Panc1 (cell line): ENCODE measurements around the gene IL2RA. TPM values are rescaled to one million over a fixed set of nuclear protein-coding genes. Genes with fewer than 3 reads are reported as not detected.

ENCODE experiments used
- ATAC-seq: fragments of 200-7000 bp; cut with Tn5 transposase; 2 replicates; pipeline ENCODE4 v1.9.1; 2020; ENCODE audit warnings: mild to moderate bottlenecking, moderate library complexity
- BruUV-seq: library from RNA; stranded (reverse); fragments of 400-500 nt; replicated peaks from 2 replicates; lab custom pipeline; 2021; lab: Mats Ljungman, UMichigan
- CTCF ChIA-PET: fragments of 300-600 bp; sonication (Branson Sonifier 250); formaldehyde crosslinking; loops from one replicate; lab custom pipeline; 2022; ENCODE audit warnings: antibody characterized with exemption; lab: Charles Lee
- POLR2A ChIA-PET: fragments of 300-600 bp; sonication (Branson Sonifier 250); formaldehyde crosslinking; loops from one replicate; lab custom pipeline; 2022; ENCODE audit warnings: antibody characterized with exemption; lab: Charles Lee
- DNase-seq: peaks from one replicate; pipeline ENCODE4 v3.0.0-alpha.2; 2010; ENCODE audit warnings: low read depth, low spot score
- H3K27ac ChIP-seq: 2 replicates; pipeline ENCODE4 v1.5.1; 2011; ENCODE audit warnings: mild to moderate bottlenecking, low read length, inconsistent platforms
- H3K27me3 ChIP-seq: fragments of 200-500 bp; sonication (Bioruptor generic); 2 replicates; pipeline ENCODE4 v1.6.0; 2014; ENCODE audit warnings: low read length, inconsistent platforms; ENCODE audit not compliant: control insufficient read depth, insufficient read depth
- H3K36me3 ChIP-seq: fragments of 200-500 bp; sonication (Bioruptor generic); 2 replicates; pipeline ENCODE4 v1.5.1; 2014; ENCODE audit warnings: inconsistent platforms, mild to moderate bottlenecking, low read length, moderate library complexity; ENCODE audit not compliant: control insufficient read depth, insufficient read depth
- H3K4me1 ChIP-seq: 2 replicates; pipeline ENCODE4 v1.5.1; 2011; ENCODE audit warnings: inconsistent platforms, mild to moderate bottlenecking, low read length, moderate library complexity; ENCODE audit not compliant: control insufficient read depth, insufficient read depth
- H3K4me3 ChIP-seq, 2 experiments: 2 replicates each; pipeline ENCODE4 v1.5.1; 2011 to 2012; ENCODE audit warnings: low read depth in 2 of 2, low read length in 2 of 2, mild to moderate bottlenecking in 2 of 2, inconsistent platforms in 1 of 2, moderate library complexity in 1 of 2
- H3K9me3 ChIP-seq: fragments of 200-500 bp; sonication (Bioruptor generic); 2 replicates; pipeline ENCODE4 v1.5.1; 2014; ENCODE audit warnings: low read depth, mild to moderate bottlenecking, inconsistent platforms, low read length, moderate library complexity; ENCODE audit not compliant: control insufficient read depth, insufficient read depth
- CTCF ChIP-seq: fragments of 450-650 bp; IDR thresholded peaks from 2 replicates; pipeline ENCODE4 v1.5.1; 2017; ENCODE audit warnings: mild to moderate bottlenecking
- POLR2AphosphoS5 ChIP-seq: IDR thresholded peaks from 2 replicates; pipeline ENCODE4 v1.6.1; 2012; ENCODE audit warnings: mild to moderate bottlenecking, low read depth, low read length, moderate library complexity
- SIN3A ChIP-seq: IDR thresholded peaks from 2 replicates; pipeline ENCODE4 v1.6.1; 2012; ENCODE audit warnings: low read depth, mild to moderate bottlenecking, low read length, moderate library complexity, borderline replicate concordance; ENCODE audit not compliant: insufficient read depth
- TCF7L2 ChIP-seq: IDR thresholded peaks from 2 replicates; pipeline ENCODE4 v1.6.1; 2011; ENCODE audit warnings: mild to moderate bottlenecking, low read depth, low read length, inconsistent platforms
- in situ Hi-C: cut with HindIII; loops from 2 replicates; pipeline ENCODE4 v1.10.0; 2016; ENCODE audit warnings: low sequenced_read_pairs, low pct_unique_long_range_greater_than_20kb
- intact Hi-C: fragments of 100-400 bp; cut with micrococcal nuclease; formaldehyde crosslinking; loops from one replicate; pipeline ENCODE4 v1.10.0; 2022; ENCODE audit not compliant: unreplicated experiment
- total RNA-seq: library from RNA; stranded (reverse); gene quantifications from one replicate; pipeline ENCODE4 v1.2.1, GENCODE V29; 2021; ENCODE audit not compliant: unreplicated experiment
- TF ChIP-seq, protein P1 (sequence below), 2 experiments: IDR thresholded peaks; 2 replicates each; pipeline ENCODE4 v1.6.1; 2011 to 2012; ENCODE audit warnings: low read depth in 2 of 2, control low read depth in 1 of 2, low read length in 1 of 2, mild to moderate bottlenecking in 1 of 2, moderate library complexity in 1 of 2; ENCODE audit not compliant: insufficient read depth in 1 of 2

The IL2RA gene
- total RNA-seq, 1 experiment from 2014 or later = 0.33 TPM

GRCh38 chr10:6064119-6064518 lies 2.0 kb upstream of the IL2RA start:
- ChIA-PET POLR2A (no interaction called here), CTCF (no interaction called here)
- DNase-seq (no peak), ATAC-seq (no peak)
- no TSS peak for BruUV-seq
- Histone ChIP-seq H3K27ac (no peak overlapping the region), H3K9me3 (no peaks in the 10 kb centered on the region), H3K36me3 (no peaks in the 10 kb centered on the region), H3K27me3 (no peaks in the 10 kb centered on the region; the same call in 1 of the 2 replicates), H3K4me1 (no peaks in the 10 kb centered on the region), H3K4me3 (no peak overlapping the region)
- in situ Hi-C loops (no loop called here), intact Hi-C loops (no loop called here)
- TF ChIP-seq TCF7L2 (no peak), POLR2AphosphoS5 (no peak), SIN3A (no peak), CTCF (no peak)
- TF ChIP-seq, protein P1, sequence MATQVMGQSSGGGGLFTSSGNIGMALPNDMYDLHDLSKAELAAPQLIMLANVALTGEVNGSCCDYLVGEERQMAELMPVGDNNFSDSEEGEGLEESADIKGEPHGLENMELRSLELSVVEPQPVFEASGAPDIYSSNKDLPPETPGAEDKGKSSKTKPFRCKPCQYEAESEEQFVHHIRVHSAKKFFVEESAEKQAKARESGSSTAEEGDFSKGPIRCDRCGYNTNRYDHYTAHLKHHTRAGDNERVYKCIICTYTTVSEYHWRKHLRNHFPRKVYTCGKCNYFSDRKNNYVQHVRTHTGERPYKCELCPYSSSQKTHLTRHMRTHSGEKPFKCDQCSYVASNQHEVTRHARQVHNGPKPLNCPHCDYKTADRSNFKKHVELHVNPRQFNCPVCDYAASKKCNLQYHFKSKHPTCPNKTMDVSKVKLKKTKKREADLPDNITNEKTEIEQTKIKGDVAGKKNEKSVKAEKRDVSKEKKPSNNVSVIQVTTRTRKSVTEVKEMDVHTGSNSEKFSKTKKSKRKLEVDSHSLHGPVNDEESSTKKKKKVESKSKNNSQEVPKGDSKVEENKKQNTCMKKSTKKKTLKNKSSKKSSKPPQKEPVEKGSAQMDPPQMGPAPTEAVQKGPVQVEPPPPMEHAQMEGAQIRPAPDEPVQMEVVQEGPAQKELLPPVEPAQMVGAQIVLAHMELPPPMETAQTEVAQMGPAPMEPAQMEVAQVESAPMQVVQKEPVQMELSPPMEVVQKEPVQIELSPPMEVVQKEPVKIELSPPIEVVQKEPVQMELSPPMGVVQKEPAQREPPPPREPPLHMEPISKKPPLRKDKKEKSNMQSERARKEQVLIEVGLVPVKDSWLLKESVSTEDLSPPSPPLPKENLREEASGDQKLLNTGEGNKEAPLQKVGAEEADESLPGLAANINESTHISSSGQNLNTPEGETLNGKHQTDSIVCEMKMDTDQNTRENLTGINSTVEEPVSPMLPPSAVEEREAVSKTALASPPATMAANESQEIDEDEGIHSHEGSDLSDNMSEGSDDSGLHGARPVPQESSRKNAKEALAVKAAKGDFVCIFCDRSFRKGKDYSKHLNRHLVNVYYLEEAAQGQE (IDR thresholded peaks at IDR 0.05; ENCODE audit: insufficient read depth in 1 of 2, low read depth in 2 of 2, low read length in 1 of 2) = no peak

- ATAC-seq (no peak), DNase-seq (no peak)
- Histone ChIP-seq H3K4me3 (no peak overlapping the region), H3K4me1 (no peaks in the 10 kb centered on the region), H3K27ac (no peak overlapping the region), H3K27me3 (no peaks in the 10 kb centered on the region; the same call in 1 of the 2 replicates), H3K9me3 (no peaks in the 10 kb centered on the region), H3K36me3 (no peaks in the 10 kb centered on the region)
- no TSS peak for BruUV-seq
- ChIA-PET CTCF (no interaction called here), POLR2A (no interaction called here)
- TF ChIP-seq SIN3A (no peak), POLR2AphosphoS5 (no peak), TCF7L2 (no peak), CTCF (no peak)
- TF ChIP-seq, protein P1 (IDR thresholded peaks at IDR 0.05; ENCODE audit: insufficient read depth in 1 of 2, low read depth in 2 of 2, low read length in 1 of 2) = no peak
- intact Hi-C loops (no loop called here), in situ Hi-C loops (no loop called here)
These were observed 1.1 kb downstream of the IL2RA start for GRCh38 chr10:6061056-6061455.
